Liver (tissue), 9 donors: ENCODE measurements around the gene CARS1. TPM values are rescaled to one million over a fixed set of nuclear protein-coding genes. Genes with fewer than 3 reads are reported as not detected.

ENCODE experiments used
- DNase-seq: peaks from one replicate; pipeline ENCODE4 v3.0.0-alpha.2; 2017; ENCODE audit warnings: low spot score
- H3K27ac ChIP-seq, 2 donors: one replicate each; pipeline ENCODE4 v1.7.0; 2013; ENCODE audit warnings: inconsistent platforms in 2 of 2, low read length in 2 of 2, control low read depth in 1 of 2, low read depth in 1 of 2, mild to moderate bottlenecking in 1 of 2
- H3K27me3 ChIP-seq, 4 donors: one replicate each; pipeline versions ENCODE4 v1.6.1 to v1.7.0; 2013; ENCODE audit warnings: low read length in 3 of 4, inconsistent platforms in 1 of 4, mild to moderate bottlenecking in 1 of 4, moderate library complexity in 1 of 4; ENCODE audit not compliant: control insufficient read depth in 4 of 4, insufficient read depth in 4 of 4
- H3K36me3 ChIP-seq, 4 donors: one replicate each; pipeline versions ENCODE4 v1.6.1 to v1.7.0; 2013; ENCODE audit warnings: low read length in 3 of 4, mild to moderate bottlenecking in 3 of 4, low read depth in 1 of 4, moderate library complexity in 1 of 4; ENCODE audit not compliant: control insufficient read depth in 4 of 4, insufficient read depth in 3 of 4
- H3K4me1 ChIP-seq, 4 donors: one replicate each; pipeline versions ENCODE4 v1.6.1 to v1.7.0; 2013; ENCODE audit warnings: low read length in 3 of 4, mild to moderate bottlenecking in 3 of 4, moderate library complexity in 1 of 4; ENCODE audit not compliant: control insufficient read depth in 4 of 4, insufficient read depth in 4 of 4
- H3K4me3 ChIP-seq, 3 donors: one replicate each; pipeline versions ENCODE4 v1.6.1 to v1.7.0; 2013; ENCODE audit warnings: low read length in 3 of 3, control low read depth in 1 of 3, low read depth in 1 of 3, mild to moderate bottlenecking in 1 of 3
- H3K9ac ChIP-seq, 2 donors: one replicate each; pipeline ENCODE4 v1.7.0; 2013; ENCODE audit warnings: low read length in 2 of 2, mild to moderate bottlenecking in 2 of 2, moderate library complexity in 2 of 2, control low read depth in 1 of 2, low read depth in 1 of 2
- H3K9me3 ChIP-seq, 4 donors: one replicate each; pipeline versions ENCODE4 v1.6.1 to v1.7.0; 2013; ENCODE audit warnings: low read length in 3 of 4; ENCODE audit not compliant: control insufficient read depth in 4 of 4
- ATF3 ChIP-seq: IDR thresholded peaks from 2 replicates; pipeline ENCODE4 v1.6.1; 2016; ENCODE audit warnings: antibody characterized with exemption
- CTCF ChIP-seq: fragments of 150-350 bp; IDR thresholded peaks from 2 replicates; pipeline ENCODE4 v1.5.1; 2017; ENCODE audit warnings: improper control_type of control experiment, low read depth, low read length; ENCODE audit not compliant: missing input control
- EGR1 ChIP-seq, 2 donors: IDR thresholded peaks; 2 replicates each; pipeline ENCODE4 v1.6.1; 2016 to 2018; ENCODE audit warnings: antibody characterized with exemption in 2 of 2, low read depth in 2 of 2
- FOXA1 ChIP-seq: IDR thresholded peaks from 2 replicates; pipeline ENCODE4 v1.6.1; 2016; ENCODE audit warnings: antibody characterized with exemption
- FOXA2 ChIP-seq: IDR thresholded peaks from 2 replicates; pipeline ENCODE4 v1.6.1; 2016; ENCODE audit warnings: antibody characterized with exemption
- GABPA ChIP-seq, 2 donors: IDR thresholded peaks in 1 of 2; conservative IDR thresholded peaks in 1 of 2; 2 replicates each; pipeline ENCODE4 v1.6.1; 2016; ENCODE audit warnings: antibody characterized with exemption in 2 of 2, mild to moderate bottlenecking in 1 of 2, moderate library complexity in 1 of 2
- HNF4A ChIP-seq, 2 donors: conservative IDR thresholded peaks; 2 replicates each; pipeline ENCODE4 v1.6.1; 2016; ENCODE audit warnings: antibody characterized with exemption in 2 of 2, mild to moderate bottlenecking in 2 of 2
- HNF4G ChIP-seq: IDR thresholded peaks from 2 replicates; pipeline ENCODE4 v1.6.1; 2016; ENCODE audit warnings: antibody characterized with exemption
- JUND ChIP-seq, 2 donors: IDR thresholded peaks; 2 replicates each; pipeline ENCODE4 v1.6.1; 2016; ENCODE audit warnings: antibody characterized with exemption in 2 of 2
- MAX ChIP-seq: IDR thresholded peaks from 2 replicates; pipeline ENCODE4 v1.6.1; 2016; ENCODE audit warnings: antibody characterized with exemption
- NR2F2 ChIP-seq: IDR thresholded peaks from 2 replicates; pipeline ENCODE4 v1.6.1; 2016; ENCODE audit warnings: antibody characterized with exemption
- RAD21 ChIP-seq, 2 donors: IDR thresholded peaks; 2 replicates each; pipeline ENCODE4 v1.6.1; 2016; ENCODE audit warnings: antibody characterized with exemption in 2 of 2, mild to moderate bottlenecking in 2 of 2
- REST ChIP-seq: IDR thresholded peaks from 2 replicates; pipeline ENCODE4 v1.6.1; 2016; ENCODE audit warnings: antibody characterized with exemption, mild to moderate bottlenecking
- RXRA ChIP-seq, 2 donors: IDR thresholded peaks; 2 replicates each; pipeline ENCODE4 v1.6.1; 2017 to 2018; ENCODE audit warnings: antibody characterized with exemption in 2 of 2, mild to moderate bottlenecking in 1 of 2
- SP1 ChIP-seq: IDR thresholded peaks from 2 replicates; pipeline ENCODE4 v1.6.1; 2018; ENCODE audit warnings: antibody characterized with exemption, mild to moderate bottlenecking
- TAF1 ChIP-seq: conservative IDR thresholded peaks from 2 replicates; pipeline ENCODE4 v1.6.1; 2016; ENCODE audit warnings: antibody characterized with exemption, mild to moderate bottlenecking
- YY1 ChIP-seq: IDR thresholded peaks from 2 replicates; pipeline ENCODE4 v1.6.1; 2016; ENCODE audit warnings: antibody characterized with exemption, mild to moderate bottlenecking
- ZBTB33 ChIP-seq: IDR thresholded peaks from 2 replicates; pipeline ENCODE4 v1.6.1; 2016; ENCODE audit warnings: antibody characterized with exemption
- WGBS: extraction: QIAGEN DNeasy Blood & Tissue Kit; methylation state at CpG from one replicate; pipeline ENCODE4 v1.1.7; 2013; 5-methylcytosine and 5-hydroxymethylcytosine counted together
- polyA plus RNA-seq, 2 donors: library from polyadenylated mRNA; stranded (reverse) in 1 of 2; unstranded in 1 of 2; fragments of 200-250 nt in 1 of 2; fragments of >200 nt in 1 of 2; fragmentation: Nextera tagmentation in 1 of 2; extraction: Ambion mirVana in 1 of 2; gene quantifications; one replicate each; pipeline versions ENCODE4 v1.2.1 to v1.2.3, GENCODE V29; 2013 to 2015
- total RNA-seq, 2 donors: library from RNA; depleted of rRNA; stranded (reverse); fragments of >200 nt; gene quantifications; one replicate each; pipeline ENCODE4 v1.2.3, GENCODE V29; 2014
- donor health status: healthy.
- donor health status: healthy.
- donor health status: healthy.
- donor health status: healthy.
- donor health status: healthy.

CARS1 gene
- total and polyA plus RNA-seq, 4 donors, result 15.2 to 40.1 (median 22.1) TPM

- H3K27ac ChIP-seq, result peak overlapping the region in 1 of 2 donors; percentile 29
- TF ChIP-seq YY1 (no peak), GABPA (IDR thresholded peaks at IDR 0.05 in 1 of 2, conservative IDR thresholded peaks at IDR 0.05 in 1 of 2) (no peak), NR2F2 (no peak), HNF4G (no peak), SP1 (no peak), RXRA (IDR thresholded peaks at IDR 0.05) (no peak), EGR1 (IDR thresholded peaks at IDR 0.05; ENCODE audit: low read depth in 2 of 2) (no peak)
- WGBS, result 86% methylated on average over 14 of the region's 14 CpGs
- peaks cover 8 to 52% (median 35%) of the 10 kb centered on the region in 4 donors for H3K36me3 ChIP-seq
- peaks cover 0 to 26% (median 18%) of the 10 kb centered on the region in 4 donors for H3K4me1 ChIP-seq
- no peaks in the 10 kb centered on the region for H3K9me3 ChIP-seq
- no peak overlapping the region for H3K9ac ChIP-seq
- H3K4me3 ChIP-seq, result no peak overlapping the region
- no peak for DNase-seq
- no peaks in the 10 kb centered on the region for H3K27me3 ChIP-seq
Observed at GRCh38 chr11:3022300-3022967, 34.8 kb downstream of the CARS1 start.

- DNase-seq, result peak; percentile 45
- TF ChIP-seq YY1 (no peak), REST (peak; percentile 47), EGR1 (IDR thresholded peaks at IDR 0.05; ENCODE audit: low read depth in 2 of 2) (peak in 1 of 2 donors; percentile 73), NR2F2 (peak; percentile 84), RXRA (IDR thresholded peaks at IDR 0.05) (peak; percentile 86 to 87), ZBTB33 (no peak), HNF4A (conservative IDR thresholded peaks at IDR 0.05) (peak; percentile 97 to 99), CTCF (peak; percentile 59), GABPA (IDR thresholded peaks at IDR 0.05 in 1 of 2, conservative IDR thresholded peaks at IDR 0.05 in 1 of 2) (peak in 1 of 2 donors; percentile 24), SP1 (peak; percentile 89), RAD21 (IDR thresholded peaks at IDR 0.05) (peak; percentile 88 to 93), FOXA2 (peak; percentile 12), FOXA1 (no peak), ATF3 (no peak), MAX (no peak), JUND (IDR thresholded peaks at IDR 0.05) (peak; percentile 59 to 92), TAF1 (no peak), HNF4G (peak; percentile 93)
- no peak overlapping the region for H3K9ac ChIP-seq
- no peaks in the 10 kb centered on the region for H3K9me3 ChIP-seq
- no peak overlapping the region for H3K27ac ChIP-seq
- peaks cover 11 to 50% (median 34%) of the 10 kb centered on the region in 4 donors for H3K36me3 ChIP-seq
- H3K4me3 ChIP-seq, result no peak overlapping the region
- H3K27me3 ChIP-seq, result no peaks in the 10 kb centered on the region
- H3K4me1 ChIP-seq, result peaks cover 0 to 26% (median 18%) of the 10 kb centered on the region in 4 donors
- WGBS, result 29% methylated on average over 4 of the region's 4 CpGs
Observed at GRCh38 chr11:3021125-3021524, 36.1 kb downstream of the CARS1 start.
